Upper lobe of left lung (tissue), 6 donors: Measurements from ENCODE around the gene M1AP. TPM values are rescaled to one million over a fixed set of nuclear protein-coding genes. Genes with fewer than 3 reads are reported as not detected.
A peak's percentile ranks its signal among the peaks of the same experiment; 100 is the strongest.

Experiments
- ATAC-seq, 2 donors: fragments of 200-7000 bp; cut with Tn5 transposase; one replicate each; pipeline ENCODE4 v1.9.1; 2022; ENCODE audit warnings: mild to moderate bottlenecking in 2 of 2, moderate library complexity in 2 of 2; ENCODE audit not compliant: low FRiP score in 2 of 2
- DNase-seq, 2 donors: peaks; one replicate each; pipeline ENCODE4 v3.0.0-alpha.2; 2019 to 2020
- H3K27ac ChIP-seq, 4 donors: fragments of 200-600 bp; sonication (generic); one replicate each; pipeline ENCODE4 v1.5.1; 2016 to 2019
- H3K27me3 ChIP-seq, 4 donors: fragments of 200-600 bp; sonication (generic); one replicate each; pipeline ENCODE4 v1.5.1; 2017 to 2019
- H3K36me3 ChIP-seq, 4 donors: fragments of 200-600 bp; sonication (generic); one replicate each; pipeline ENCODE4 v1.5.1; 2016 to 2019
- H3K4me1 ChIP-seq, 4 donors: fragments of 200-600 bp; sonication (generic); one replicate each; pipeline ENCODE4 v1.5.1; 2018 to 2019
- H3K4me3 ChIP-seq, 4 donors: fragments of 200-600 bp; sonication (generic); one replicate each; pipeline ENCODE4 v1.5.1; 2017 to 2019; ENCODE audit warnings: mild to moderate bottlenecking in 2 of 4, moderate library complexity in 1 of 4
- H3K9me3 ChIP-seq, 4 donors: fragments of 200-600 bp; sonication (generic); one replicate each; pipeline ENCODE4 v1.5.1; 2018 to 2019
- EP300 ChIP-seq, 4 donors: sonication (generic); formaldehyde crosslinking; IDR thresholded peaks; one replicate each; pipeline ENCODE4 v1.5.1; 2017; ENCODE audit warnings: antibody characterized with exemption in 4 of 4, control low read depth in 2 of 4
- POLR2A ChIP-seq, 4 donors: fragments of 450-650 bp; IDR thresholded peaks; one replicate each; pipeline ENCODE4 v1.5.1; 2016 to 2017; ENCODE audit warnings: antibody characterized with exemption in 4 of 4, mild to moderate bottlenecking in 2 of 4
- POLR2AphosphoS5 ChIP-seq, 2 donors: sonication (generic); formaldehyde crosslinking; IDR thresholded peaks; one replicate each; pipeline ENCODE4 v1.5.1; 2017; ENCODE audit warnings: antibody characterized with exemption in 2 of 2
- WGBS, 2 donors: methylation state at CpG; one replicate each; pipeline ENCODE4 v1.1.5; 2017 to 2018; 5-methylcytosine and 5-hydroxymethylcytosine counted together
- total RNA-seq, 6 donors: library from RNA; depleted of rRNA in 4 of 6; stranded (reverse); fragments of >200 nt in 4 of 6; gene quantifications; one replicate each; pipeline versions ENCODE4 v1.1.0 to v1.2.1, GENCODE V29; 2016 to 2021
- TF ChIP-seq, protein P1 (sequence below), 6 experiments: fragments of 450-650 bp in 4 of 6; fragments of 200-600 bp in 2 of 6; sonication (generic) in 2 of 6; IDR thresholded peaks; one replicate each; pipeline ENCODE4 v1.5.1; 2016 to 2019; ENCODE audit warnings: antibody characterized with exemption in 6 of 6
- donor health status: DM: no; HTN: no; CAD: no; lungs with moderate emphysema.
- donor health status: DM: no; HTN: yes; CAD: no; lungs with severe emphysema.

The M1AP gene
- total RNA-seq, 6 donors from 2014 or later = 0.91 to 6.3 (median 2.2) TPM; not detected in 2

DNA sequence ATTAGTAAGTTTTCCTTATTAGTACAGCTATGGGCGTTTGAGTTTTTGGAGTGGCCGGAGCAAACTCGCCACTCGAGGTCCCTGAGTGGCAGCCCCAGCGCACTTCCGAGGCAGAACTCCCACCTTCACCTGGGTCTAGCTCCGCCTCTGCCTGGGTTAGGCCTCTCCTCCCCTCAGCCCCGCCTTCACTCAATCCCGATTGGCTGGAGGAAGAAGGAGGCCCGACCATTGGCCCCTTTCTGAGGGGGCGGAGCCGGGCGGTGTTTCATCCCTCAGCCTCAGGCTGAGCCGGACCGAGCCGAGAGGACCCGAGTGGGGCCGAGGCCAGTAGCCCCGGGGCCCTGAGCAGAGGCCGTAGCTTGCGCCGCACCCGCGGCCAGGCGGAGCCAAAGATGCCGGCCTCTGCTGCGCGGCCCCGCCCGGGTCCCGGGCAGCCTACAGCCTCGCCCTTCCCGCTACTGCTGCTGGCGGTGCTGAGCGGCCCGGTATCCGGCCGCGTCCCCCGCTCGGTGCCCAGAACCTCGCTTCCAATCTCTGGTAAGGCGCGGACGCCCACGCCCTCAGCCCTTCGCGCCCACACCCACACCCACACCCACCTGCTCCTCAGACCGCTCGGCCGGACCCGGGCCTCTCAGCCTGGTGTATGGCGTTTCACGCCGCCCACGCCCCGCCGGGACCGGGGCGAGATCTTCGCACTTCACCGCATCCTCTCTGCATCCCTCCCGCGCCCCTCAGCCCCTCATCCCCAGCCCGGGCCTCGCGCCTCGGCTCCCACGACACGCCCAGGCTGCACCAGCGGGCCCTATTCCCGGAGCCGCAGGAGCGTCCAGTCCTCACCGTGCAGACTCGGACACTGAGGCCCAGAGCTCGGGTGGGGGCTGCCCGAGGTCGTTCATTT, 6.1 kb upstream of the M1AP start, which contains the start of gene SEMA4F:
SEMA4F (plus strand) TSS at position 263 of the 898 bp plus-strand sequence; CDS start at position 393, 130 bp downstream.
- Histone ChIP-seq H3K27ac (peak within 1 kb of the TSS in 3 of 4 donors; percentile 61 to 80 (median 66)), H3K4me3 (peak within 1 kb of the TSS; percentile 77 to 86 (median 84)), H3K9me3 (no peaks in the 10 kb centered on the region), H3K4me1 (peaks cover 0 to 13% (median 8%) of the 10 kb centered on the region in 4 donors), H3K27me3 (peaks cover 0 to 7% (median 0%) of the 10 kb centered on the region in 4 donors), H3K36me3 (peaks cover 0 to under 1% (median 0%) of the 10 kb centered on the region in 4 donors)
- DNase-seq = peak; percentile 96 to 97
- peak; percentile 99 for ATAC-seq
- WGBS, 2 donors = 1 to 3% methylated on average over 37 to 43 of the region's 79 CpGs
- TF ChIP-seq POLR2A (IDR thresholded peaks at IDR 0.05) = peak in 2 of 4 donors; percentile 75 to 77
- TF ChIP-seq, protein P1, sequence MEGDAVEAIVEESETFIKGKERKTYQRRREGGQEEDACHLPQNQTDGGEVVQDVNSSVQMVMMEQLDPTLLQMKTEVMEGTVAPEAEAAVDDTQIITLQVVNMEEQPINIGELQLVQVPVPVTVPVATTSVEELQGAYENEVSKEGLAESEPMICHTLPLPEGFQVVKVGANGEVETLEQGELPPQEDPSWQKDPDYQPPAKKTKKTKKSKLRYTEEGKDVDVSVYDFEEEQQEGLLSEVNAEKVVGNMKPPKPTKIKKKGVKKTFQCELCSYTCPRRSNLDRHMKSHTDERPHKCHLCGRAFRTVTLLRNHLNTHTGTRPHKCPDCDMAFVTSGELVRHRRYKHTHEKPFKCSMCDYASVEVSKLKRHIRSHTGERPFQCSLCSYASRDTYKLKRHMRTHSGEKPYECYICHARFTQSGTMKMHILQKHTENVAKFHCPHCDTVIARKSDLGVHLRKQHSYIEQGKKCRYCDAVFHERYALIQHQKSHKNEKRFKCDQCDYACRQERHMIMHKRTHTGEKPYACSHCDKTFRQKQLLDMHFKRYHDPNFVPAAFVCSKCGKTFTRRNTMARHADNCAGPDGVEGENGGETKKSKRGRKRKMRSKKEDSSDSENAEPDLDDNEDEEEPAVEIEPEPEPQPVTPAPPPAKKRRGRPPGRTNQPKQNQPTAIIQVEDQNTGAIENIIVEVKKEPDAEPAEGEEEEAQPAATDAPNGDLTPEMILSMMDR (IDR thresholded peaks at IDR 0.05) = no peak
- TF ChIP-seq POLR2AphosphoS5 (IDR thresholded peaks at IDR 0.05) = peak in 1 of 2 donors; percentile 65

DNA sequence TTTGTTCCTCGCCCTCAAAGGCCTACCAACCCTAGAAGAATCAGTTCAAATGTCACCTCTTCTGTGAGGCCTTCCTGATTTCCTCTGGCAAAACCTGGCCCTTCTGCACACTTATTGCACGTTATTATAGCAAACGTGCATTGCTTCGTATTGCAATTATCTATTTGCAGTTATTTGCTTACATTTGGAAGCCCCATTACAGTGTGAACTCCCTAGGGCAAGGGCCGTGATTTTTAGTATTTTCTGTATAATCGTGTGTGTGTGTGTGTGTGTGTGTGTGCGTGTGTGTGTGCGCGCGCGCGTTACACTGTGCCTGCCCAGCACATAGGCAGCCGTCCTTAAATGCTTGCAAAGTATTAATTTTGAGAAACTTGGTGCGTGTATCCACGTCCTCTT, 5.5 kb upstream of the M1AP start:
- Histone ChIP-seq H3K4me1 (peaks cover 0 to 13% (median 8%) of the 10 kb centered on the region in 4 donors), H3K27me3 (peaks cover 0 to 7% (median 0%) of the 10 kb centered on the region in 4 donors), H3K36me3 (no peaks in the 10 kb centered on the region), H3K9me3 (no peaks in the 10 kb centered on the region), H3K4me3 (peak overlapping the region in 3 of 4 donors; percentile 81 to 86 (median 86)), H3K27ac (peak overlapping the region in 2 of 4 donors; percentile 54 to 80)
- TF ChIP-seq POLR2A (IDR thresholded peaks at IDR 0.05) = no peak
- TF ChIP-seq, protein P1 (IDR thresholded peaks at IDR 0.05) = no peak
- TF ChIP-seq EP300 (IDR thresholded peaks at IDR 0.05) = no peak
- no peak for TF ChIP-seq POLR2AphosphoS5 (IDR thresholded peaks at IDR 0.05)
- ATAC-seq (peak in 1 of 2 donors; percentile 35), DNase-seq (no peak)
- 11 to 16% methylated on average over 14 to 15 of the region's 15 CpGs for WGBS, 2 donors

DNA sequence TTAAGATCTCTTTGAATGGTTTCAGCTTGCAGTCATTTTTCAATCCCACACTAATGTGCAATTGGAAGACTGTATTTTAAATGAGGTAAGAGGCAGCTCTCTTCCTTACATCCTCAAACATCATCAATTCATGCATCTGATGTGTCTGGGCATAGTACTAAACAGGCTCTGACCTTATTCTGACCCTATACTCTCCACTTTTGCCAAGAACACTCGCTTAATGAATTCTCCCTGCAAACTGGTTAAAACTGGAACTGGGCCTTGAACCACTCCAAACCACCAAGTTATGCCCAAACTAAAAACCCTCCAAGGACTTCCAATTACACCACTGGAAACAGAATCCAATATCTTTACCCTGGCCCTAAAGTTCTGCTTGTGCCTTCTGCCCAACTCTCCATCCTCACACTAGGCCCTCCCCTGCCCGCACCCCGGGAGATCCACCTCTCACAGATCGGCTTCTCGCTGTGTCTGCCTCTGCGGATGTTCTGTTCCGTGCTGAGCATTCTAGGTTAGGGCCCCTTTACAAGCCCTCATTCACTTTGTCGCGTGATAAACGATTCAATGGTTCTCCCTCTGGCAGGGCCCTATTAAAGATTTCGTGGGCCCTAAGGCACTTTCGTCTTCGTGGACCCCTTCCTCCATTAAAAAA, 1.2 kb downstream of the M1AP start:
- no peak for TF ChIP-seq EP300 (IDR thresholded peaks at IDR 0.05)
- TF ChIP-seq POLR2A (IDR thresholded peaks at IDR 0.05) = no peak
- TF ChIP-seq, protein P1 (IDR thresholded peaks at IDR 0.05) = no peak
- TF ChIP-seq POLR2AphosphoS5 (IDR thresholded peaks at IDR 0.05) = no peak
- no peaks in the 10 kb centered on the region for H3K36me3 ChIP-seq
- 91 to 92% methylated on average over 13 of the region's 13 CpGs for WGBS, 2 donors
- DNase-seq (no peak), ATAC-seq (no peak)
- H3K27me3 ChIP-seq = peaks cover 0 to 5% (median 3%) of the 10 kb centered on the region in 4 donors
- H3K4me3 ChIP-seq = no peak overlapping the region
- peaks cover 0 to 9% (median 3%) of the 10 kb centered on the region in 4 donors for H3K4me1 ChIP-seq
- H3K27ac ChIP-seq = no peak overlapping the region
- no peaks in the 10 kb centered on the region for H3K9me3 ChIP-seq

DNA sequence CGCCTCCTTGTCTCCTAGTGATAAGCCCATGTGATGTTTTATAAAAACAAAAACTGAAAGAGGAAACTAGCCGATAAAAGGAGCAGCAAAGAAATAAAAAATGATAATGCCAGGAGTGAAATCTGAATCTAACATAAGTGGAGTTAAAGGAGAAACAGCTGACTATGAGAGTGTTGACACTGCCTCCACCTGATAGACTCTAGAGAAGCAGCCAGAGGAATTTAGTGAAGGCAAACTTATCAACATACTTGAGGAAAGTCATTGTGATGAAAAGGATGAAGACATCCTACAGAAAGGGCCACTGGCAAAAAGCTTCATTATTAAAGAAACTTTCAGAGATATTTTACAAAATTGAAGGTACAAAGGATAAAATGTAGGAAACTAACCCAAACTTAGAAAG, 1.9 kb downstream of the M1AP start:
- Histone ChIP-seq H3K27me3 (peaks cover 0 to 5% (median 3%) of the 10 kb centered on the region in 4 donors), H3K4me1 (peaks cover 0 to 9% (median 3%) of the 10 kb centered on the region in 4 donors), H3K36me3 (no peaks in the 10 kb centered on the region), H3K9me3 (no peaks in the 10 kb centered on the region), H3K27ac (no peak overlapping the region), H3K4me3 (no peak overlapping the region)
- TF ChIP-seq, protein P1 (IDR thresholded peaks at IDR 0.05) = no peak
- TF ChIP-seq EP300 (IDR thresholded peaks at IDR 0.05) (no peak), POLR2A (IDR thresholded peaks at IDR 0.05) (no peak), POLR2AphosphoS5 (IDR thresholded peaks at IDR 0.05) (no peak)
- WGBS, 2 donors = 52 to 56% methylated on average over 2 of the region's 2 CpGs
- ATAC-seq (peak in 1 of 2 donors; percentile 40), DNase-seq (no peak)
